IMR-90 (cell line): ENCODE measurements around the gene S100A4. TPM values are rescaled to one million over a fixed set of nuclear protein-coding genes. Genes with fewer than 3 reads are reported as not detected.

Experiments used
- ATAC-seq: fragments of 200-7000 bp; cut with Tn5 transposase; 2 replicates; pipeline ENCODE4 v1.9.1; 2020; ENCODE audit warnings: low read depth, mild to moderate bottlenecking, moderate library complexity
- BruUV-seq: library from RNA; stranded (reverse); fragments of 400-500 nt; replicated peaks from 2 replicates; lab custom pipeline; 2021; lab: Mats Ljungman, UMichigan
- CTCF ChIA-PET: fragments of 300-600 bp; formaldehyde crosslinking; extraction: SDS; loops from one replicate; lab custom pipeline; 2021; ENCODE audit warnings: antibody characterized with exemption; lab: Yijun Ruan, JAX
- POLR2A ChIA-PET: fragments of 300-600 bp; sonication (Branson Sonifier 250); formaldehyde crosslinking; loops from one replicate; lab custom pipeline; 2022; ENCODE audit warnings: antibody characterized with exemption; ENCODE audit not compliant: unreplicated experiment; lab: Charles Lee
- DNase-seq: peaks from one replicate; pipeline ENCODE4 v3.0.0; 2013
- H2AFZ ChIP-seq: replicated peaks from 2 replicates; pipeline ENCODE3; 2013; ENCODE audit warnings: low read length, mild to moderate bottlenecking; ENCODE audit not compliant: poor library complexity
- H2AK5ac ChIP-seq: 2 replicates; pipeline ENCODE4 v1.6.1; 2013; ENCODE audit warnings: low read depth, low read length, inconsistent platforms
- H2AK9ac ChIP-seq: replicated peaks from 2 replicates; pipeline ENCODE3; 2013; ENCODE audit warnings: mild to moderate bottlenecking, low read depth, low read length, moderate library complexity; ENCODE audit not compliant: poor library complexity
- H2BK120ac ChIP-seq: 2 replicates; pipeline ENCODE4 v1.6.1; 2013; ENCODE audit warnings: low read depth, low read length, inconsistent platforms
- H2BK15ac ChIP-seq: 3 replicates; pipeline ENCODE4 v1.6.1; 2013; ENCODE audit warnings: low read depth, low read length, inconsistent platforms
- H2BK20ac ChIP-seq: 2 replicates; pipeline ENCODE4 v1.6.1; 2013; ENCODE audit warnings: low read depth, mild to moderate bottlenecking, inconsistent platforms, low read length, moderate library complexity
- H2BK5ac ChIP-seq: 2 replicates; pipeline ENCODE4 v1.6.1; 2013; ENCODE audit warnings: mild to moderate bottlenecking, low read depth, low read length, inconsistent platforms; ENCODE audit not compliant: poor library complexity, severe bottlenecking
- H3K14ac ChIP-seq: replicated peaks from 2 replicates; pipeline ENCODE4 v1.6.1; 2013; ENCODE audit warnings: low read depth, low read length, inconsistent platforms
- H3K18ac ChIP-seq: 2 replicates; pipeline ENCODE4 v1.6.1; 2013; ENCODE audit warnings: low read depth, low read length, control low read depth
- H3K23ac ChIP-seq: 2 replicates; pipeline ENCODE4 v1.6.1; 2013; ENCODE audit warnings: low read depth, low read length, inconsistent platforms
- H3K27ac ChIP-seq: 2 replicates; pipeline ENCODE4 v1.5.1; 2013; ENCODE audit warnings: mild to moderate bottlenecking, control low read depth, low read length; ENCODE audit not compliant: insufficient read depth
- H3K27me3 ChIP-seq: 2 replicates; pipeline ENCODE4 v1.6.1; 2013; ENCODE audit warnings: low read length; ENCODE audit not compliant: control insufficient read depth, insufficient read depth
- H3K36me3 ChIP-seq: 2 replicates; pipeline ENCODE4 v1.6.1; 2013; ENCODE audit warnings: low read length, mixed read lengths; ENCODE audit not compliant: control insufficient read depth, insufficient read depth
- H3K4ac ChIP-seq: 2 replicates; pipeline ENCODE4 v1.6.1; 2013; ENCODE audit warnings: low read depth, low read length, inconsistent platforms
- H3K4me1 ChIP-seq: 2 replicates; pipeline ENCODE4 v1.6.1; 2013; ENCODE audit warnings: low read length, mixed read lengths; ENCODE audit not compliant: control insufficient read depth, insufficient read depth
- H3K4me2 ChIP-seq: 2 replicates; pipeline ENCODE4 v1.6.1; 2013; ENCODE audit warnings: low read depth, mild to moderate bottlenecking, control low read depth, low read length, moderate library complexity
- H3K4me3 ChIP-seq: 2 replicates; pipeline ENCODE4 v1.5.1; 2013; ENCODE audit warnings: low read depth, mild to moderate bottlenecking, control low read depth, low read length, moderate library complexity; ENCODE audit not compliant: insufficient read depth
- H3K56ac ChIP-seq: 2 replicates; pipeline ENCODE4 v1.6.1; 2013; ENCODE audit warnings: low read length, inconsistent platforms; ENCODE audit not compliant: insufficient read depth; ENCODE audit errors: extremely low read depth
- H3K79me1 ChIP-seq, 2 experiments: 2 replicates each; pipeline ENCODE4 v1.6.1; 2013; ENCODE audit warnings: low read length in 2 of 2, inconsistent platforms in 1 of 2, low read depth in 1 of 2
- H3K9ac ChIP-seq: 2 replicates; pipeline ENCODE4 v1.6.1; 2013; ENCODE audit warnings: low read depth, low read length, control low read depth
- H3K9me1 ChIP-seq: 2 replicates; pipeline ENCODE4 v1.6.1; 2013; ENCODE audit warnings: low read length, inconsistent platforms; ENCODE audit not compliant: insufficient read depth
- H3K9me3 ChIP-seq: 2 replicates; pipeline ENCODE4 v1.6.1; 2013; ENCODE audit warnings: low read length; ENCODE audit not compliant: control insufficient read depth, insufficient read depth
- H4K20me1 ChIP-seq: 2 replicates; pipeline ENCODE4 v1.6.1; 2013; ENCODE audit warnings: low read length, inconsistent platforms; ENCODE audit not compliant: insufficient read depth
- H4K5ac ChIP-seq: 2 replicates; pipeline ENCODE4 v1.6.1; 2013; ENCODE audit warnings: mild to moderate bottlenecking, low read depth, low read length, control low read depth
- H4K8ac ChIP-seq, 2 experiments: 2 replicates each; pipeline ENCODE4 v1.6.1; 2013; ENCODE audit warnings: low read depth in 2 of 2, low read length in 2 of 2, control low read depth in 1 of 2, inconsistent platforms in 1 of 2
- H4K91ac ChIP-seq: 2 replicates; pipeline ENCODE4 v1.6.1; 2013; ENCODE audit warnings: low read depth, low read length, inconsistent platforms; ENCODE audit not compliant: insufficient read depth
- BHLHE40 ChIP-seq: fragments of 150-350 bp; IDR thresholded peaks from 2 replicates; pipeline ENCODE4 v1.6.1; 2016; ENCODE audit warnings: mild to moderate bottlenecking, low read depth, low read length
- CTCF ChIP-seq: conservative IDR thresholded peaks from 2 replicates; pipeline ENCODE4 v1.5.1; 2012; ENCODE audit warnings: mild to moderate bottlenecking, low read depth, low read length, improper control_type of control experiment
- MAFK ChIP-seq: IDR thresholded peaks from 2 replicates; pipeline ENCODE4 v1.6.1; 2012; ENCODE audit warnings: low read depth, low read length, improper control_type of control experiment
- MAZ ChIP-seq: IDR thresholded peaks from 2 replicates; pipeline ENCODE4 v1.6.1; 2012; ENCODE audit warnings: low read depth, mild to moderate bottlenecking, low read length, improper control_type of control experiment, moderate library complexity, borderline replicate concordance
- MXI1 ChIP-seq: IDR thresholded peaks from 2 replicates; pipeline ENCODE4 v1.6.1; 2012; ENCODE audit warnings: low read depth, mild to moderate bottlenecking, low read length, moderate library complexity, borderline replicate concordance
- NFE2L2 ChIP-seq: fragments of 150-350 bp; IDR thresholded peaks from 2 replicates; pipeline ENCODE4 v1.6.1; 2016; ENCODE audit warnings: low read depth, mild to moderate bottlenecking, low read length
- POLR2A ChIP-seq: IDR thresholded peaks from 2 replicates; pipeline ENCODE4 v1.6.1; 2012; ENCODE audit warnings: mild to moderate bottlenecking, low read depth, low read length
- RAD21 ChIP-seq: IDR thresholded peaks from 2 replicates; pipeline ENCODE4 v1.6.1; 2012; ENCODE audit warnings: low read length, improper control_type of control experiment
- RCOR1 ChIP-seq: IDR thresholded peaks from 2 replicates; pipeline ENCODE4 v1.6.1; 2012; ENCODE audit warnings: mild to moderate bottlenecking, low read length, improper control_type of control experiment; ENCODE audit not compliant: insufficient replicate concordance
- RFX5 ChIP-seq: IDR thresholded peaks from 2 replicates; pipeline ENCODE4 v1.8.0; 2012; ENCODE audit warnings: low read depth, mild to moderate bottlenecking, low read length, moderate library complexity
- SMC3 ChIP-seq: fragments of 150-350 bp; IDR thresholded peaks from 2 replicates; pipeline ENCODE4 v1.6.1; 2016; ENCODE audit warnings: low read depth, mild to moderate bottlenecking, antibody characterized with exemption, low read length, moderate library complexity
- USF2 ChIP-seq: fragments of 150-350 bp; IDR thresholded peaks from 2 replicates; pipeline ENCODE4 v1.6.1; 2017; ENCODE audit warnings: mild to moderate bottlenecking, antibody characterized with exemption, low read length, low read depth
- WGBS, 2 experiments: methylation state at CpG; one replicate each; pipeline versions ENCODE4 v1.1.5 to v1.1.7; 2013; ENCODE audit warnings: missing lambda C conversion rate in 2 of 2; ENCODE audit not compliant: insufficient read length in 1 of 2; ENCODE audit errors: extremely low coverage in 2 of 2; 5-methylcytosine and 5-hydroxymethylcytosine counted together
- dilution Hi-C: fragments of 300-500 bp; cut with HindIII; formaldehyde crosslinking; loops from one replicate; pipeline ENCODE4 v1.14.3; 2018; ENCODE audit warnings: low sequenced_read_pairs; ENCODE audit not compliant: unreplicated experiment
- in situ Hi-C: fragments of 300-500 bp; cut with MboI; formaldehyde crosslinking; loops from 3 replicates; pipeline ENCODE4 v1.14.3; 2019; ENCODE audit warnings: low sequenced_read_pairs, inconsistent platforms, mixed read lengths
- intact Hi-C: fragments of 100-400 bp; cut with micrococcal nuclease; formaldehyde crosslinking; loops from 2 replicates; pipeline ENCODE4 v1.10.0; 2022
- polyA plus RNA-seq, 3 experiments: library from polyadenylated mRNA; depleted of rRNA; stranded (reverse); fragments of >200 nt; gene quantifications; 2 replicates each; pipeline ENCODE4 v1.2.3, GENCODE V29; 2012; ENCODE audit warnings: low replicate concordance in 1 of 3
- total RNA-seq: library from RNA; depleted of rRNA; stranded (reverse); fragments of >200 nt; gene quantifications from 2 replicates; pipeline ENCODE4 v1.2.3, GENCODE V29; 2012

The S100A4 gene
- total and polyA plus RNA-seq, 2 of the 4 experiments (the other 2 are of a cell fraction): 5.6 to 16.6 TPM

GRCh38 chr1:153547560-153548551 lies 2.2 kb upstream of the S100A4 start:
- Histone ChIP-seq H2BK120ac (peak overlapping the region; percentile 97), H3K56ac (no peak overlapping the region), H4K8ac (peak overlapping the region in 1 of 2 experiments; percentile 85; a peak in 3 of 4 replicates), H3K36me3 (no peaks in the 10 kb centered on the region), H4K20me1 (no peaks in the 10 kb centered on the region), H2AFZ (peak overlapping the region; percentile 62), H3K9me3 (no peaks in the 10 kb centered on the region), H3K4me3 (no peak overlapping the region), H3K23ac (peak overlapping the region; percentile 39; the same call in 1 of the 2 replicates), H2AK9ac (peak overlapping the region; percentile 96), H3K18ac (no peak overlapping the region; the same call in 1 of the 2 replicates), H2BK20ac (peak overlapping the region; percentile 93), H2BK5ac (no peak overlapping the region), H3K79me1 (peaks cover 0 to 37% of the 10 kb centered on the region in 2 experiments; a peak in 3 of 4 replicates), H3K4me2 (no peak overlapping the region), H2AK5ac (peak overlapping the region; percentile 85), H3K14ac (peak overlapping the region; percentile 91), H3K9me1 (peaks cover 58% of the 10 kb centered on the region), H3K27ac (0 out of 2 replicates have a peak overlapping the region, but pooled peaks have one; percentile 1), H3K9ac (no peak overlapping the region), H3K4ac (peak overlapping the region; percentile 96), H3K4me1 (peaks cover 41% of the 10 kb centered on the region), H4K5ac (0 out of 2 replicates have a peak overlapping the region, but pooled peaks have one; percentile 6), H3K27me3 (no peaks in the 10 kb centered on the region), H4K91ac (peak overlapping the region; percentile 93), H2BK15ac (peak overlapping the region; percentile 78; the same call in 2 of the 3 replicates)
- in situ Hi-C loops: loop anchor here (25.0 kb wide), 1 partner anchor 414 kb away; the partner anchor contains the start of genes CREB3L4, CRTC2 and SLC39A1
- intact Hi-C loops: loop anchor here (2.0 kb wide), 1 partner anchor 19 kb away; no protein-coding TSS in a partner anchor
- dilution Hi-C loops: no loop called here
- no peak for ATAC-seq
- no peak for DNase-seq
- WGBS, 2 experiments: 33% methylated on average over 2 of the region's 19 CpGs; no CpG with 5 or more reads in 1 of the 2 experiments
- BruUV-seq: no TSS peak
- CTCF ChIA-PET: no interaction called here
- POLR2A ChIA-PET: interaction anchor here (1.0 to 1.6 kb wide), 2 partner anchors 12 kb away, joined by 3 to 4 read pairs; partner anchors contain the start of gene S100A6
- TF ChIP-seq MAFK (no peak), RFX5 (no peak), MXI1 (no peak), USF2 (no peak), RAD21 (no peak), POLR2A (no peak), MAZ (no peak), NFE2L2 (no peak), CTCF (no peak), RCOR1 (no peak), SMC3 (no peak), BHLHE40 (no peak)
